ENCODE results near the gene RASA3. TPM values are rescaled to one million over a fixed set of nuclear protein-coding genes. Genes with fewer than 3 reads are reported as not detected.

RASA3 gene
- total RNA-seq, 1 experiment from 2014 or later: 9.1 TPM

DNA sequence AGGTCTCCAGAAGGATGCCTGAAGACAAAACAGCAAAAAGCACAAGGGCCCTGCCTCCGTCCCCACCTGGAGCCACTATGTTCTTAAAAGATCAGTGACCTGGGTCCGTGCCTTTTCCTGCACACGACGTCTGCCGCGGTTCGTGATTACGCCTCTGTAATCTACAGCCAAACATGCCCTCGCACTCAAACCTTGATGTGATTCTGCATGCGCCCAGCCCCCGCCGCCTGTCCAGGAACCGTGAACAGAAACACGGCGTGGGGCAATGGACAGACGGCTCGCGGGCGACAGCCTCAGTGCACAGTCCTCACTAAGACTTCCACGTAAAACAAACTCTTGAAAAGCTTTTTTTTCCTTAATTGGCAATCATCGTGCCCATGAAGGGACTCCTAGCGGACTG is 174.1 kb downstream of the RASA3 start:
- no peaks in the 10 kb centered on the region for H3K9me3 ChIP-seq (ENCODE audit: low read length)
- DNase-seq: no peak
- H4K20me1 ChIP-seq (ENCODE audit: low read length): no peaks in the 10 kb centered on the region
- no peaks in the 10 kb centered on the region for H3K9me2 ChIP-seq (replicated peaks; ENCODE audit: low read length)
- no TSS peak for BruUV-seq (replicated peaks)
- H3K4me2 ChIP-seq (ENCODE audit: low read length): no peak overlapping the region
- intact Hi-C loops (cut with micrococcal nuclease): no loop called here
- H3K27ac ChIP-seq (ENCODE audit: low read length): no peak overlapping the region
- no peaks in the 10 kb centered on the region for H3K4me1 ChIP-seq (ENCODE audit: insufficient read depth, low read length)
- CTCF ChIA-PET: no interaction called here
- no peak overlapping the region for H2AFZ ChIP-seq (ENCODE audit: low read length)
- POLR2A ChIA-PET (ENCODE audit: unreplicated experiment): no interaction called here
- no peaks in the 10 kb centered on the region for H3K36me3 ChIP-seq (ENCODE audit: low read depth, low read length)
- no peaks in the 10 kb centered on the region for H3F3A ChIP-seq (ENCODE audit: low read length, unreplicated experiment)
- no peak for ATAC-seq
- no peaks in the 10 kb centered on the region for H3K27me3 ChIP-seq (ENCODE audit: low read length)
- H3K9ac ChIP-seq (ENCODE audit: low read length): no peak overlapping the region
- no peak overlapping the region for H3K4me3 ChIP-seq (ENCODE audit: low read length)
- H3K79me2 ChIP-seq (ENCODE audit: low read length): no peaks in the 10 kb centered on the region
- TF ChIP-seq CTCF (conservative IDR thresholded peaks at IDR 0.05; ENCODE audit: low read depth, low read length) (no peak), EZH2phosphoT487 (IDR thresholded peaks at IDR 0.05; ENCODE audit: borderline replicate concordance, low read length) (no peak), EZH2 (IDR thresholded peaks at IDR 0.05; ENCODE audit: low read length, unreplicated experiment) (no peak)

- no peaks in the 10 kb centered on the region for H3K79me2 ChIP-seq (ENCODE audit: low read length)
- DNase-seq (no peak), ATAC-seq (no peak)
- no peak overlapping the region for H2AFZ ChIP-seq (ENCODE audit: low read length)
- TF ChIP-seq CTCF (conservative IDR thresholded peaks at IDR 0.05; ENCODE audit: low read depth, low read length) (no peak), EZH2phosphoT487 (IDR thresholded peaks at IDR 0.05; ENCODE audit: borderline replicate concordance, low read length) (no peak), EZH2 (IDR thresholded peaks at IDR 0.05; ENCODE audit: low read length, unreplicated experiment) (no peak)
- H3F3A ChIP-seq (ENCODE audit: low read length, unreplicated experiment): no peaks in the 10 kb centered on the region
- intact Hi-C loops (cut with micrococcal nuclease): no loop called here
- H3K4me1 ChIP-seq (ENCODE audit: insufficient read depth, low read length): no peaks in the 10 kb centered on the region
- no peak overlapping the region for H3K27ac ChIP-seq (ENCODE audit: low read length)
- H3K4me3 ChIP-seq (ENCODE audit: low read length): no peak overlapping the region
- H3K9ac ChIP-seq (ENCODE audit: low read length): no peak overlapping the region
- ChIA-PET POLR2A (ENCODE audit: unreplicated experiment) (no interaction called here), CTCF (no interaction called here)
- H4K20me1 ChIP-seq (ENCODE audit: low read length): no peaks in the 10 kb centered on the region
- H3K9me2 ChIP-seq (replicated peaks; ENCODE audit: low read length): no peaks in the 10 kb centered on the region
- H3K9me3 ChIP-seq (ENCODE audit: low read length): no peaks in the 10 kb centered on the region
- no TSS peak for BruUV-seq (replicated peaks)
- no peaks in the 10 kb centered on the region for H3K27me3 ChIP-seq (ENCODE audit: low read length)
- H3K4me2 ChIP-seq (ENCODE audit: low read length): no peak overlapping the region
- no peaks in the 10 kb centered on the region for H3K36me3 ChIP-seq (ENCODE audit: low read depth, low read length)
Observed at GRCh38 chr13:113956571-113956970, 175.9 kb downstream of the RASA3 start.

GRCh38 chr13:113955691-113956090 is 176.7 kb downstream of the RASA3 start:
- TF ChIP-seq EZH2 (IDR thresholded peaks at IDR 0.05; ENCODE audit: low read length, unreplicated experiment) (no peak), EZH2phosphoT487 (IDR thresholded peaks at IDR 0.05; ENCODE audit: borderline replicate concordance, low read length) (no peak)
- no peaks in the 10 kb centered on the region for H3F3A ChIP-seq (ENCODE audit: low read length, unreplicated experiment)
- no peak overlapping the region for H2AFZ ChIP-seq (ENCODE audit: low read length)
- no peaks in the 10 kb centered on the region for H3K27me3 ChIP-seq (ENCODE audit: low read length)
- no peaks in the 10 kb centered on the region for H3K36me3 ChIP-seq (ENCODE audit: low read depth, low read length)
- no peak for DNase-seq
- BruUV-seq (replicated peaks): no TSS peak
- no peak overlapping the region for H3K9ac ChIP-seq (ENCODE audit: low read length)
- no peak for ATAC-seq
- no peak overlapping the region for H3K4me3 ChIP-seq (ENCODE audit: low read length)
- no peaks in the 10 kb centered on the region for H3K4me1 ChIP-seq (ENCODE audit: insufficient read depth, low read length)
- no peak overlapping the region for H3K4me2 ChIP-seq (ENCODE audit: low read length)
- no peaks in the 10 kb centered on the region for H4K20me1 ChIP-seq (ENCODE audit: low read length)
- intact Hi-C loops (cut with micrococcal nuclease): no loop called here
- ChIA-PET CTCF (no interaction called here), POLR2A (ENCODE audit: unreplicated experiment) (no interaction called here)
- H3K9me2 ChIP-seq (replicated peaks; ENCODE audit: low read length): no peaks in the 10 kb centered on the region
- no peaks in the 10 kb centered on the region for H3K9me3 ChIP-seq (ENCODE audit: low read length)
- no peaks in the 10 kb centered on the region for H3K79me2 ChIP-seq (ENCODE audit: low read length)
- H3K27ac ChIP-seq (ENCODE audit: low read length): no peak overlapping the region
